Heart left ventricle (tissue), 16 donors: Measurements from ENCODE around the gene OXSR1. TPM values are rescaled to one million over a fixed set of nuclear protein-coding genes. Genes with fewer than 3 reads are reported as not detected.
"Not testable (repeated sequence)": the region's sequence is repeated elsewhere in the genome, so short reads cannot be mapped to it uniquely, and the experiment has no call there.

ENCODE experiments used
- ATAC-seq, 4 donors: fragments of 200-7000 bp; cut with Tn5 transposase; one replicate each; pipeline ENCODE4 v1.9.1; 2020 to 2022; ENCODE audit warnings: moderate library complexity in 4 of 4, mild to moderate bottlenecking in 3 of 4, moderate number of reproducible peaks in 1 of 4
- DNase-seq, 5 donors: peaks; one replicate each; pipeline ENCODE4 v3.0.0-alpha.2; 2020
- H3K27ac ChIP-seq, 12 donors: fragments of 200-600 bp; sonication (generic) in 4 of 12; one replicate each; pipeline versions ENCODE4 v1.5.0 to v1.8.0; 2016 to 2022; ENCODE audit warnings: mild to moderate bottlenecking in 2 of 12
- H3K27me3 ChIP-seq, 9 donors: fragments of 200-600 bp; sonication (generic) in 2 of 9; one replicate each; pipeline versions ENCODE4 v1.5.1 to v1.8.0; 2016 to 2022; ENCODE audit warnings: mild to moderate bottlenecking in 3 of 9
- H3K36me3 ChIP-seq, 9 donors: fragments of 200-600 bp; sonication (generic) in 2 of 9; one replicate each; pipeline versions ENCODE4 v1.5.0 to v1.8.0; 2018 to 2022; ENCODE audit warnings: mild to moderate bottlenecking in 2 of 9
- H3K4me1 ChIP-seq, 12 donors: fragments of 200-600 bp; sonication (generic) in 4 of 12; one replicate each; pipeline versions ENCODE4 v1.5.0 to v1.8.0; 2016 to 2022; ENCODE audit warnings: mild to moderate bottlenecking in 3 of 12
- H3K4me3 ChIP-seq, 12 donors: fragments of 200-600 bp; sonication (generic) in 4 of 12; one replicate each; pipeline versions ENCODE4 v1.5.0 to v1.8.0; 2017 to 2022; ENCODE audit warnings: mild to moderate bottlenecking in 9 of 12, moderate library complexity in 4 of 12
- H3K9me3 ChIP-seq, 12 donors: fragments of 200-600 bp; sonication (generic) in 4 of 12; one replicate each; pipeline versions ENCODE4 v1.5.0 to v1.8.0; 2016 to 2022; ENCODE audit warnings: mild to moderate bottlenecking in 1 of 12
- POLR2A ChIP-seq, 2 donors: fragments of 450-650 bp; IDR thresholded peaks; one replicate each; pipeline ENCODE4 v1.6.1; 2017; ENCODE audit warnings: antibody characterized with exemption in 2 of 2, mild to moderate bottlenecking in 2 of 2, moderate library complexity in 2 of 2
- WGBS, 4 donors: extraction: QIAGEN DNeasy Blood & Tissue Kit in 2 of 4; methylation state at CpG; one replicate each; pipeline versions ENCODE4 v1.1.5 to v1.1.7; 2013 to 2018; 5-methylcytosine and 5-hydroxymethylcytosine counted together
- intact Hi-C, 10 donors: fragments of 100-400 bp; cut with DNase I; formaldehyde crosslinking; loops; one replicate each; pipeline versions ENCODE4 v1.11.1 to v1.14.2; 2022
- polyA plus RNA-seq, 2 donors: library from polyadenylated mRNA; stranded (reverse); fragments of 200-250 nt; gene quantifications; one replicate each; pipeline ENCODE4 v1.2.3, GENCODE V29; 2013
- total RNA-seq, 9 donors: library from RNA; depleted of rRNA in 2 of 9; stranded (reverse); fragments of >200 nt in 2 of 9; fragmentation: NEBNext Ultra II Directional in 3 of 9; extraction: Animal tissue kit (Norgen Biotek cat#: 25700) in 3 of 9; gene quantifications; one replicate each; pipeline versions ENCODE4 v1.1.0 to v1.2.4, GENCODE V29; 2016 to 2023
- TF ChIP-seq, protein P1 (sequence below), 12 donors: fragments of 200-600 bp; sonication (generic) in 4 of 12; IDR thresholded peaks; one replicate each; pipeline versions ENCODE4 v1.5.0 to v1.8.0; 2018 to 2022; ENCODE audit warnings: antibody characterized with exemption in 12 of 12, mild to moderate bottlenecking in 5 of 12
- donor health status: ischemic (EF 13 %, LVEDD 7.1; RV severe dilation, severe dysfunction).
- donor health status: healthy with polysubstance abuse.
- donor health status: DM: no; HTN: yes; CAD: no.
- donor health status: DM: no; HTN: no; CAD: no.
- donor health status: ischemic (EF 25% LVEDD 6.9; RV normal size, moderate dysfunction).
- donor health status: ischemic (EF 25% LVEDD 5.7; RV mildly dilated, moderate dysfunction).
- donor health status: healthy.
- donor health status: DM: yes; HTN: yes; CAD: no.
- donor health status: ischemic (EF 35%, LVEDD 5.7; RV mildly dilated, moderate dysfunction).
- donor health status: nonischemic (EF 11% LVEDD 7.7; RV severe dilation, severe dysfunction).
- donor health status: DM: yes; HTN: yes; CAD: no.
- donor health status: PGD.
- donor health status: ischemic (EF 29% LVEDD 5.4; RV normal size, mild dysfunction).
- donor health status: nonischemic (EF 23%, LVEDD 6.1; RV moderate dilation, normal function).

Gene OXSR1
- total and polyA plus RNA-seq, 11 donors = 10.4 to 38.3 (median 31.7) TPM

DNA sequence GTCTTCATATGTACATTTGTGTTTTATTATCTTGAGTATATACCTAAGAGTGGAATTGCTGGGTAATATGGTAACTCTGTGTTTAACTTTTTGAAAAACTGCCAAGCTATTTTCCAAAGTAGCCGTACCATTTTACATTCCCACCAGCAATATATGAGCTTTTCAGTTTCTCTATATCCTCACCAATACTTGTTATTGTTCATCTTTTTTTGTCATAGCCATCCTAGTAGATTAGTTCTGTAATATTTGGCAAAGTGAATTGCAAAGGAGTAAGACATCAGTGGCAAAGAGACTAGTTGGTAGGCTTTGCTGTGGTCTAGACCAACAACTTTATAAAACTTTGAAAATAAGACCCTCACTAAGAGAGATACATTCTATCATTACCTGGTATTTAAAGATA, 21.4 kb downstream of the OXSR1 start:
- TF ChIP-seq, protein P1, sequence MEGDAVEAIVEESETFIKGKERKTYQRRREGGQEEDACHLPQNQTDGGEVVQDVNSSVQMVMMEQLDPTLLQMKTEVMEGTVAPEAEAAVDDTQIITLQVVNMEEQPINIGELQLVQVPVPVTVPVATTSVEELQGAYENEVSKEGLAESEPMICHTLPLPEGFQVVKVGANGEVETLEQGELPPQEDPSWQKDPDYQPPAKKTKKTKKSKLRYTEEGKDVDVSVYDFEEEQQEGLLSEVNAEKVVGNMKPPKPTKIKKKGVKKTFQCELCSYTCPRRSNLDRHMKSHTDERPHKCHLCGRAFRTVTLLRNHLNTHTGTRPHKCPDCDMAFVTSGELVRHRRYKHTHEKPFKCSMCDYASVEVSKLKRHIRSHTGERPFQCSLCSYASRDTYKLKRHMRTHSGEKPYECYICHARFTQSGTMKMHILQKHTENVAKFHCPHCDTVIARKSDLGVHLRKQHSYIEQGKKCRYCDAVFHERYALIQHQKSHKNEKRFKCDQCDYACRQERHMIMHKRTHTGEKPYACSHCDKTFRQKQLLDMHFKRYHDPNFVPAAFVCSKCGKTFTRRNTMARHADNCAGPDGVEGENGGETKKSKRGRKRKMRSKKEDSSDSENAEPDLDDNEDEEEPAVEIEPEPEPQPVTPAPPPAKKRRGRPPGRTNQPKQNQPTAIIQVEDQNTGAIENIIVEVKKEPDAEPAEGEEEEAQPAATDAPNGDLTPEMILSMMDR (IDR thresholded peaks at IDR 0.05) = no peak
- TF ChIP-seq POLR2A (IDR thresholded peaks at IDR 0.05) = no peak
- 93 to 99% (median 98%) methylated on average over 1 of the region's 1 CpG for WGBS, 4 donors
- Histone ChIP-seq H3K4me1 (peaks cover 0 to 11% (median 3%) of the 10 kb centered on the region in 12 donors), H3K27ac (no peak overlapping the region), H3K27me3 (no peaks in the 10 kb centered on the region), H3K9me3 (peaks cover 0 to 5% (median 0%) of the 10 kb centered on the region in 12 donors), H3K36me3 (peaks cover 0 to 47% (median 28%) of the 10 kb centered on the region in 9 donors), H3K4me3 (no peak overlapping the region)
- ATAC-seq (no peak), DNase-seq (no peak)
- intact Hi-C loops = no loop called here

DNA sequence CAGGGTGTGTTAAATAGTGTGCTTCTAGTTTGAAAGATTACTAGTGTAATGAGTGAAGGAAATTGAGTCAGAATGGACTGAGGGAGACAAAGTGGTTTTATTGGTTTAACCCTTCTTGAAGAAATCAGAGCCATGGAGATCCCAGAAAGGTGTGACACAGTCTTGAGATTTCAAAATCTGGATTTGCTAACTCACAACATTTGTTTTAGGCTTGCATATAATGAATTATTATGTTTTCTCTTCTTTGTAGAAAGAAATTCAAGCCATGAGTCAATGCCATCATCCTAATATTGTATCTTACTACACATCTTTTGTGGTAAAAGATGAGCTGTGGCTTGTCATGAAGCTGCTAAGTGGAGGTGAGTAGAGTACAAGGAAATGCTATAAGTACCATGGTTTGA, 25.1 kb downstream of the OXSR1 start:
- no peaks in the 10 kb centered on the region for H3K27me3 ChIP-seq
- H3K36me3 ChIP-seq = peaks cover 0 to 47% (median 32%) of the 10 kb centered on the region in 9 donors
- DNase-seq (no peak), ATAC-seq (no peak)
- H3K27ac ChIP-seq = no peak overlapping the region
- TF ChIP-seq, protein P1 (IDR thresholded peaks at IDR 0.05) = no peak
- no peak for TF ChIP-seq POLR2A (IDR thresholded peaks at IDR 0.05)
- no peak overlapping the region for H3K4me3 ChIP-seq
- peaks cover 0 to 5% (median 0%) of the 10 kb centered on the region in 12 donors for H3K9me3 ChIP-seq
- intact Hi-C loops = no loop called here
- peaks cover 0 to 2% (median 0%) of the 10 kb centered on the region in 12 donors for H3K4me1 ChIP-seq

DNA sequence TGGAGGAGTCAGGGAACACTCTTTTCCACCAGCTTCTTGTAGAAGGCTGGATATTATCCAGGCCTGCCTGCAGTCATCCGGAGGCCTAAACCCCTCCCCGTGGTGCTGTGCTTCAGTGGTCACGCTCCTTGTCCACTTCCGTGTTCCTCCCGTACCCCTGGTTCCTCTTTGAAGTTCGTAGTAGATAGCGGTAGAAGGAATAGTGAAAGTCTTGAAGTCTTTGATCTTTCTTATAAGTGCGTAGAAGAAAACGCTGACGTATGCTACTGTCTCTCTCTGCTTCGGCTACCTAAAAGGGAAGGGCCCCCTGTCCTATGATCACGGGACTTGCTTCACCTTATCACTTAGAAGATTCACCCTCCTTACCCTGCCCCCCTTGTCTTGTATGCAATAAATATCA, 37.6 kb downstream of the OXSR1 start:
- intact Hi-C loops = not testable (repeated sequence)

DNA sequence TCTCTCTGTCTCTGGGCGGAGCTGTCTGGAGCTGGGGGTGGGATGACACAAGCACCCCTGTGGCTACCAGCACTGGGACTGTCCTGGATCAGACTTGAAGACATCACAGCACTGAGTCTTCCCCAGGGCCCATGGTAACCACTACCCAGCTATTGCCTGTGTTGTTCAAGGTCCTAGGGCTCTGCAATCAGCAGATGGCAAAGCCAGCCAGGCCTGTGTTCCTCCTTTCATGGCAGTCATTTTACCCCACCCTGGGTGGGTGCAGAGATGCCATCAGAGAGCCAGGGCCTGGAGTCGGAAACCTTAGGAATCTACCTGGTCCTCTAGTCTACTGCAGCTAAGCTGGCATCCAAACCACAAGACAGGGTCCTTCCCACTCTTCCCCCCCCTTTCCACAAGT, 38.4 kb downstream of the OXSR1 start:
- no peak for DNase-seq
- Histone ChIP-seq H3K4me3 (no peak overlapping the region), H3K27me3 (no peaks in the 10 kb centered on the region), H3K9me3 (no peaks in the 10 kb centered on the region), H3K27ac (no peak overlapping the region), H3K36me3 (peaks cover 0 to 42% (median 21%) of the 10 kb centered on the region in 9 donors), H3K4me1 (peaks cover 0 to 34% (median 6%) of the 10 kb centered on the region in 12 donors)
- WGBS, 4 donors = 96 to 100% (median 98%) methylated on average over 1 to 2 of the region's 2 CpGs
- no peak for ATAC-seq
- intact Hi-C loops = no loop called here
- no peak for TF ChIP-seq POLR2A (IDR thresholded peaks at IDR 0.05)
- TF ChIP-seq, protein P1 (IDR thresholded peaks at IDR 0.05) = no peak

More for the DNA sequence above, 37.6 kb downstream of the OXSR1 start:
- peaks cover 0 to 41% (median 25%) of the 10 kb centered on the region in 9 donors for H3K36me3 ChIP-seq
- H3K27me3 ChIP-seq, H3K27ac ChIP-seq, DNase-seq, ATAC-seq, H3K9me3 ChIP-seq, H3K4me3 ChIP-seq: not testable (repeated sequence)
- H3K4me1 ChIP-seq = peaks cover 0 to 34% (median 6%) of the 10 kb centered on the region in 12 donors
- WGBS, 4 donors = 91 to 96% (median 95%) methylated on average over 12 of the region's 12 CpGs
